HUES6 (cell line): ENCODE data around the gene ARHGEF4.
A peak's percentile ranks its signal among the peaks of the same experiment; 100 is the strongest.
"Not testable (repeated sequence)": the region's sequence is repeated elsewhere in the genome, so short reads cannot be mapped to it uniquely, and the experiment has no call there.

Experiments
- H3K27ac ChIP-seq: 2 replicates; pipeline ENCODE4 v1.7.0; 2013; ENCODE audit warnings: low read depth, mild to moderate bottlenecking, low read length, inconsistent platforms
- H3K27me3 ChIP-seq: 2 replicates; pipeline ENCODE4 v1.6.1; 2013; ENCODE audit warnings: low read length; ENCODE audit not compliant: control insufficient read depth, insufficient read depth
- H3K36me3 ChIP-seq: 2 replicates; pipeline ENCODE4 v1.6.1; 2013; ENCODE audit warnings: low read length; ENCODE audit not compliant: control insufficient read depth, insufficient read depth
- H3K4me1 ChIP-seq: 2 replicates; pipeline ENCODE4 v1.6.1; 2013; ENCODE audit warnings: low read length; ENCODE audit not compliant: control insufficient read depth, insufficient read depth
- H3K4me3 ChIP-seq: 2 replicates; pipeline ENCODE4 v1.5.1; 2013; ENCODE audit warnings: low read depth, low read length
- H3K9ac ChIP-seq: one replicate; pipeline ENCODE4 v1.6.1; 2013; ENCODE audit warnings: mild to moderate bottlenecking, low read length
- H3K9me3 ChIP-seq: 2 replicates; pipeline ENCODE4 v1.6.1; 2013; ENCODE audit warnings: low read depth, low read length; ENCODE audit not compliant: control insufficient read depth, insufficient read depth

The ARHGEF4 gene

DNA sequence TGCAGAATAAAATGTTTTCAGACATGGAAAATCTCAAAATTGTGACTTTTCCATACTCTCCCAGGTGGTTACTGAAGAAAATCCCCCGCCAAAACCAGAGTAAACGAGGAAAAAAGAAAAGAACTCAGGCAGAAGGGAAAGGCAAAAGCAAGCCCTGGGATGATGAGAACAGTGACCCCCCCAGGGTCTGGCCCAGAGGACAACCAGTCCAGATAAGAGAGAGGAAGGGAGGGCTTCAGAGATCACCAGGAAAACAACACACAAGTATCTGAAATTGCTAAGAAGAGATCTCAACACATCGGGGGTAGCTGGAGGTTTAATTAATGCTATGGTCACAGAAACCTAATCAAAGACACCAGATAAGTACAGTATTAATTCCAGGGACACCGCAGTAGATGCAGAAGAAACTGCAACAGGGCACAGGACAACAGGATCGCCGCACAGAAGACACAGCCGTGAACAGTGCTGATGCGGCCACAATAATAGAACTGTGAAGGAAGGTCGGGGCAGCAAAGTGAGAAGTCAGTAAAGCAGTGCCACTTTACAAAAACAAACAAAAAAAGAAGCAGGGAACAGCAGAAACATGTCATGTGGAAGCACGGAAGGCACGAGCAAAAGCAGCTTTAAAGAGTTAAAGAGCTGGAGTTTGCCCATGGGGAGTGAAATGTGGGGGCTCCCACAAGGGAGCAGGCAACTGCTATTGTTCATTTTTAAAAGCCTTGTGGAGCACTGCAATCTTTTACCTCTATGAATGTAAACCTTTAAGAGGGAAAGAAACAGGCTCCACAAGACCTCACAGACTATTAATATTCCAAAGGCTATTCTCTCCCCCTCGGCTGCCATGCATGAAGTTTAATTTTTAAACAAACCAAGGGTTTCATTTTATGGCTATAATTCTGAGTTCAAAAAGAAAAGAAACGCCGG lies 228.1 kb downstream of the ARHGEF4 start:
- Histone ChIP-seq H3K4me1 (peaks cover 15% of the 10 kb centered on the region; the same call in 1 of the 2 replicates), H3K9me3 (no peaks in the 10 kb centered on the region), H3K4me3 (no peak overlapping the region), H3K9ac (no peak overlapping the region), H3K27ac (0 out of 2 replicates have a peak overlapping the region, but pooled peaks have one; percentile 18), H3K27me3 (no peaks in the 10 kb centered on the region), H3K36me3 (peaks cover 71% of the 10 kb centered on the region)

GRCh38 chr2:131067465-131068125 lies 230.9 kb downstream of the ARHGEF4 start:
- Histone ChIP-seq H3K4me1 (peaks cover 14% of the 10 kb centered on the region; the same call in 1 of the 2 replicates), H3K36me3 (peaks cover 74% of the 10 kb centered on the region), H3K9ac (no peak overlapping the region), H3K27me3 (no peaks in the 10 kb centered on the region), H3K4me3 (no peak overlapping the region), H3K27ac (no peak overlapping the region), H3K9me3 (no peaks in the 10 kb centered on the region)

DNA sequence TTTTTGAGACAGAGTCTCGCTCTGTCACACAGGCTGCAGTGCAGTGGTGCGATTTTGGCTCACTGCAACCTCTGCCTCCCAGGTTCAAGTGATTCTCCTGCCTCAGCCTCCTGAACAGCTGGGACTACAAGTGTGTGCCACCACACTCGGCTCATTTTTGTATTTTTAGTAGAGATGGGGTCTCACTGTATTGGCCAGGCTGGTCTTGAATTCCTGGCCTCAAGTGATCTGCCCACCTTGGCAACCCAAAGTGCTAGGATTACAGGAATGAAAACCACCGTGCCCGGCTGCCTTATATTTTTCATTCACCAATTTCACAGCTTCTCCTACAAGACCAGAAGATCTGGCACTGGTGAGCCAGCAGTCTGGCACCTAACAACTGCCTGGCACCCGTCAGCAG lies 231.5 kb downstream of the ARHGEF4 start:
- peaks cover 75% of the 10 kb centered on the region for H3K36me3 ChIP-seq

GRCh38 chr2:131075578-131075977 lies 238.9 kb downstream of the ARHGEF4 start:
- H3K9me3 ChIP-seq, H3K9ac ChIP-seq, H3K27ac ChIP-seq, H3K4me3 ChIP-seq, H3K27me3 ChIP-seq: not testable (repeated sequence)
- Histone ChIP-seq H3K4me1 (peaks cover 11% of the 10 kb centered on the region; the same call in 1 of the 2 replicates), H3K36me3 (peaks cover 92% of the 10 kb centered on the region)

More for the DNA sequence above, 231.5 kb downstream of the ARHGEF4 start:
- not testable (repeated sequence) for H3K9ac ChIP-seq, H3K4me3 ChIP-seq, H3K27ac ChIP-seq, H3K9me3 ChIP-seq, H3K27me3 ChIP-seq
- H3K4me1 ChIP-seq: peaks cover 10% of the 10 kb centered on the region; the same call in 1 of the 2 replicates

DNA sequence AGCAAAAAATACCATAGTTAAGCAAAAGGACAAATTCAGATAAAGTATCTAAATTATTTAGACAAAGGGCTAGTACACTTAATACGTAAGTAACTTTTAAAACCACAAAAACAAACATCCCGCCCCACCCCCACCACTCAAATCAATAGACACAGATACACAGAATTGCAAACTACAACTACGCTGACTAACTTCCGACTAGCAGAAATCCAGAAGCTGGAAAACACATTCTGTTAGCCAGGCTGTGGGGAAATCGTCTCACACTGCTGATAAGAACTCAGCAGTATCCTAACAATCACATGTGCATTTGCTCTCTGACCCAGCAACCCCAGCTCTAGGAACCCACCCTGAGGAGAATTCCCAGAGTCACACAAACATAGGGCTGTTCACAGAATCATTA lies 240.0 kb downstream of the ARHGEF4 start:
- Histone ChIP-seq H3K27ac (no peak overlapping the region), H3K4me1 (peaks cover 16% of the 10 kb centered on the region), H3K27me3 (no peaks in the 10 kb centered on the region), H3K9me3 (no peaks in the 10 kb centered on the region), H3K9ac (no peak overlapping the region), H3K4me3 (no peak overlapping the region), H3K36me3 (peaks cover 91% of the 10 kb centered on the region)

DNA sequence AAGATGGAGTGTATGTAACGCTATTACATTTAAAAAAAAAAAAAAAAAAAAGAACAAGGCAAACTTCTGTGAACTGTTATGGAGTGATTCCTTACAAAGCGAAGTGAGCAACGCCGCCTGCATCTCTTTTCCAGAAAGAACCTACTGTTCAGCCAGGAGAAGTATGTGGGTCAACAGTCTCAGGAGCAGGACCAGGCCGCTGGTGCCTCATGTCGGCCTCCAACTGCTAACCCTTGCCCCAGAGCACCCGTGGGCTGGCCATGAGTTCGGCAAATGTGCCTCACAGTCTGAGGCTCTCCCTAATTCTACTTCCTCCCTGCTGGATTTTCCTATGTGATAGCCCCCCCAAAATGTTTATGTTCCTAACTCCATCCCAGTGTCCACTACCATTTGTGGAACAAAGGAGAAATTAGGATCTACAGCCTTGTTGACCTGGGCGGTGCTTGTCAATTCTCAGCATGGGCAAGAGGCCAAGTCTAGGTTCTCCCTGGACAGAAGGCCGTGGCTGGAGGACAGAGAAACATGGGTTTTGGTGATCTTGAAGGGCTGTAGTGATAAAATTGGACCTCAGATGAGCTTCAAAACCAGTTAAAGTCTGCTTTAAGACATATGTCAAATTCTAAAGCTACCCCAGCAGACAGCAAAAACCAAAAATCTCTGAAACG lies 240.6 kb downstream of the ARHGEF4 start:
- Histone ChIP-seq H3K4me1 (peaks cover 16% of the 10 kb centered on the region), H3K36me3 (peaks cover 92% of the 10 kb centered on the region), H3K9ac (no peak overlapping the region), H3K4me3 (no peak overlapping the region), H3K27me3 (no peaks in the 10 kb centered on the region), H3K27ac (peak overlapping the region; percentile 21; the same call in 1 of the 2 replicates), H3K9me3 (no peaks in the 10 kb centered on the region)

DNA sequence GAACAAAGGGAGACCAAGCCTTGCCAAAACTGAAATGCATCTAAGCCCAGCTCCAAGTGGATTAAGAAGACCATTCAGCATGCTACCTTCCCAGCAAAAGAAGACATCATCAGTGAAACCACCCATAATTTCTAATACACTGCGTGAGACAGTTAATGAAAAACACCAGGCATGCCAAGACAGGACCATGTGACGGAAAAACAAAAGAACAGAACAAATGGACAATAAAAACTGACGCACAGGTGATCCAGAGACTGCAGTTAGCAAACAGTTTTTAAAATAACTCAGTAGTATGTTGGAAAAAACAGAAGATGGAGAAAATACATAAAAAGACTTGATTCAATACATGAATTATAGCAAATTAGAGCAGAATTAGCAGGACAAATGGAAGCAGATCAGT lies 241.3 kb downstream of the ARHGEF4 start:
- no peak overlapping the region for H3K9ac ChIP-seq
- no peak overlapping the region for H3K4me3 ChIP-seq

DNA sequence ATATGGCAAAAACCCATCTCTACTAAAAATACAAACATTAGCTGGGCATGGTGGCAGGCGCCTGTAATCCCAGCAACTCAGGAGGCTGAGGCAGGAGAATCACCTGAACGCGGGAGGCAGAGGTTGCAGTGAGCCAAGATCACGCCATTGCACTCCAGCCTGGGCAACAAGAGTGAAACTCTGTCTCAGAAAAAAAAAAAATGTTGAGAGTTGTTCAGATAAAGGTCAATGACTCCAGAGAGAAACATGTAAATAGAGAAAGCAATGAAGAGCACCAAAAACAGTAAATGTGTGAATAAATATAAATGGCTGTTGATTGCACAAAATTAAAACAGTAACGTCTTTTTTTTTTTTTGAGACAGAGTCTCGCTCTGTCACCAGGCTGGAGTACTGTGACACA lies 243.2 kb downstream of the ARHGEF4 start:
- H3K9ac ChIP-seq: not testable (repeated sequence)

More for the DNA sequence above, 241.3 kb downstream of the ARHGEF4 start:
- Histone ChIP-seq H3K27me3 (no peaks in the 10 kb centered on the region), H3K27ac (0 out of 2 replicates have a peak overlapping the region, but pooled peaks have one; percentile 21), H3K36me3 (peaks cover 90% of the 10 kb centered on the region), H3K9me3 (no peaks in the 10 kb centered on the region), H3K4me1 (peaks cover 16% of the 10 kb centered on the region)

GRCh38 chr2:131081190-131081589 lies 244.5 kb downstream of the ARHGEF4 start:
- Histone ChIP-seq H3K4me1 (peaks cover 16% of the 10 kb centered on the region), H3K9me3 (no peaks in the 10 kb centered on the region), H3K27me3 (no peaks in the 10 kb centered on the region), H3K9ac (no peak overlapping the region), H3K36me3 (peaks cover 82% of the 10 kb centered on the region), H3K4me3 (no peak overlapping the region), H3K27ac (no peak overlapping the region)

More for the DNA sequence above, 243.2 kb downstream of the ARHGEF4 start:
- Histone ChIP-seq H3K36me3 (peaks cover 80% of the 10 kb centered on the region), H3K4me1 (peaks cover 16% of the 10 kb centered on the region)
- H3K27ac ChIP-seq, H3K4me3 ChIP-seq, H3K9me3 ChIP-seq, H3K27me3 ChIP-seq: not testable (repeated sequence)

- Histone ChIP-seq H3K4me3 (no peak overlapping the region), H3K36me3 (peaks cover 72% of the 10 kb centered on the region), H3K27me3 (no peaks in the 10 kb centered on the region), H3K9ac (no peak overlapping the region), H3K4me1 (peaks cover 5% of the 10 kb centered on the region; the same call in 1 of the 2 replicates), H3K9me3 (no peaks in the 10 kb centered on the region), H3K27ac (no peak overlapping the region)
These were observed 248.9 kb downstream of the ARHGEF4 start for GRCh38 chr2:131085646-131086045.
